GM19193 (cell line): Measurements from ENCODE around the gene TEAD3.

Experiments used
- POLR2A ChIP-seq: IDR thresholded peaks from 4 replicates; pipeline ENCODE4 v1.6.1; 2011; ENCODE audit not compliant: insufficient read depth, insufficient read length; ENCODE audit errors: extremely low read depth

The TEAD3 gene

DNA sequence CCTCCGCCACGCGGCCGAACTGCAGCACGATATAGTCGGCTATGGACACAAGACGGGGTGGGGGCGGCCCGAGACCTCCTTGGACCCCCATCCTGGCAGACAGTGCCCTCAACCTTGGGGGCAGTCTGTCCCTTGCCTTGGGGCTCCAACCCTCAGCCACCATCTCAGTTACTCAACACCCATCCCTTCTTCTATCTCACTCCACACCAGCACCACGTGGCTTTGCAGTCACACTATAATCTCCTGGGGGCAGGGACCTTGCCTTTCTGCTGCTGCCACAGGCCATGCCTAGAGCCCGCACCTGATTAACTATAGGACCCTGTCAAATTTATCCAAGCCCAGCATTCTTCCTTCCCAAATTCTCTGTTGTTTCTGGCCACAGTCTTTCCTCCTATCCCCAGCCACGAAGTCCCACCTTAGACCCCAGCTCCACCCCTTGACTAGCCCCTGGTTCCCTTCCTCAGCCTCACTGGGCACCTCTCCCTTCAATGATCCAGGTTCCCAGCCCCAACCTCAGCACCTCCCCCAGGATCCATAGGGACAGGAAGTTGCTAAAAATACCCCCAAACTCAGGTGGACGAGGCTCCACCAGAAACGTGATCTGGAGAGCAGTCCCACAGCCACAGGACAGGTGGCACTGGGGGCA is 1.7 kb upstream of the TEAD3 start:
- no peak for TF ChIP-seq POLR2A

- no peak for TF ChIP-seq POLR2A
Measured at GRCh38 chr6:35497571-35498421, 917 bp upstream of the TEAD3 start.

GRCh38 chr6:35496036-35496840 is 641 bp downstream of the TEAD3 start:
- no peak for TF ChIP-seq POLR2A

DNA sequence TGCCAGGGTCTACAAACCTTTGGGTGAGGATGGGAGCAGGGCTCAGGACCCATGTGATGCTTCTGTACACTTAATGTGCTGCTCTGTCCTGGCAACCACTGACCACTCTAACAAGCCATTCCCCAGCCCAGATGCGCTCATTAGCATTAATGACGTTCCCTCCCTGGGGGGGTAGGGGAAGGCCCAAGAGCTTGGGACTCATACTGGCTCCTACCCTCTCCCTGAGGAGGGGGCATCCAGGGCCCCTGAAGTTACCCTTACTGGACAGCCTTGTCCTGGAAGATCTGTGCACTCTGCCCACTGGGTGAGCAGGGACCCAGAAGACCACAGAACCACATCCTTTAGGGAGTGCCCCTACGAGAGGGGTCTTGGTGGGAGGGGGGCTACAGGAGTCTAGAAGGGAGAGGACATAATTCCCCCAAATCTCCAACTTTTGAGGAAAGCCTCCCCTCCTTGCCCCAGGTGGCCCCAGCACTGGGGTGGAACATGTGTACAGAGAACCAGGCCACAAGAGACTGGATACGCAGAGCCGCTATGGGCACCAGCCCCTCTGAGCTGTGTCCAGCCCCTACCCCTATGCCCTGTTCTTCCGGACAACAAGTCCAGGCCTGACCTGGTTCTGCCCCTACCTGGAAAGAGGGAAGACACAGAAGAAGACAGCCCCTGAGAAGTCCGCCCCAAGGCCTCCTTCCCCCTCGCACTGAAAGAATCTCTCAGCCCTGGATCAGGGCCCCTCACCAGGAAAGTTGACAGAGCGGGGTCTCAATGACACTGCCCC is 1.4 kb downstream of the TEAD3 start:
- no peak for TF ChIP-seq POLR2A

GRCh38 chr6:35494161-35494563 is 2.7 kb downstream of the TEAD3 start:
- no peak for TF ChIP-seq POLR2A

DNA sequence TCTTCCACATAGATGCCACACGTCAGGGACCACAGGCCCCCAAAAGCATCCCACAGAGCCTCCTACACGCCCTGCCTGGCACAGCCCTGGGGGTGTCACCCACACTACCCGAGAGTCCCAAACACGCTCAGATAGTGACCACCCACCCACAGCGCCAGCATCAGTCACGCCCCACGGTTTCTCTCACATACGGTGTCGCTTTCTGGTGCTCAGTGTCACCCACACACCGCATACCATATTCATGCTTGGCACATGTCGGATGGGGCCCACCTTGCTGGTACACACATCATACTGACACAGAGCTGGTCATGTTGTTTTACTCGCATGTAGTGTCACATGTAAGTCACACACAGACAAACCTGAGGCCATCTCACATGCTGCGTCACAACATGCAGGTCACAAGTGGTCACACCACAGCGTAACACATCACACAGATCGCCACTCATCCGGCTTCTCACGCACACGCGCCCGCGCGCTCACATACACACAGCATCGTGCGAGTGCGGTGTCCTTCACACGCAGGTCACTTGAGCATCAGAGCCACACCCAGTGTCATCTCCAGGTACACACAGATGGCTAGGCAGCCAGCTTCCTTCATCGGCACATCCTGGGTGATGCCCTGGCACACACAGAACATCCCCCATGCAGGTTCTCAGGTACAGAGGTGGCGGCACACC is 3.4 kb downstream of the TEAD3 start:
- no peak for TF ChIP-seq POLR2A

- no peak for TF ChIP-seq POLR2A
Measured at GRCh38 chr6:35492974-35493284, 4.0 kb downstream of the TEAD3 start.

DNA sequence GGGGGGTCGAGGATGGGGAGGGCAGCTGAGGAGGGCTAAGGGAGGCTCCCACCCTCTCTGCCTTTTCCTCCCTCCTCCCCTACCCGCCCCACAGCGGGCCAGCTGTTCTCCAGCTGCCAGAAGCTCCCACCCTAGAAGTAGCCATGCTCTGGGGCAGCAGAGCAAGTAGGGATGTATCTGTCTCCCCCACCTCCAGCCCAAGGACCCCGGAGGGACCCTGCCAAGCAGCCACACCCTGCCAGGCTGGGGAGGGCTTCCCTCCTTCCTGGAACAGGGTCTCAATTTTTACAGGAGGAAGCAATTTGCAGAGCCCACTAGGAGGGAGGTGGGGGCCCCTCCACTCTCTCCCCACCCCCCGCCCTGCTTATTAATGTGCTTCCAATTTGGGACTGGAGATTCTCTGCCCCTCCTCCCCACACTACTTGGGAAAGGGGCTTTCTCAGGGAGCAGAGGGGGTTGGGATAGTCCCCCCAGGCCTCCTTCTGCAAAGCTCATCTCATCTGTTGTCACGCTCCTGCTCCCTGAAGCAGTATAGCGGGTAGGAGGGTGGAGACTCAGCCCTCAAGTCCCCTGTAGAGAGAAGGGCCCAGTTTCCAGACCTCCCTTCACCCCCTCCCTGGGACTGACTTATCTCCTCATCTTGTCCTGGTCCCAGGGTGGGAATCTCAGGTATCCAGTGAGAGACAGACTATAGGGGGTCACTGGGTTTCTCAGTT is 4.5 kb downstream of the TEAD3 start:
- no peak for TF ChIP-seq POLR2A

DNA sequence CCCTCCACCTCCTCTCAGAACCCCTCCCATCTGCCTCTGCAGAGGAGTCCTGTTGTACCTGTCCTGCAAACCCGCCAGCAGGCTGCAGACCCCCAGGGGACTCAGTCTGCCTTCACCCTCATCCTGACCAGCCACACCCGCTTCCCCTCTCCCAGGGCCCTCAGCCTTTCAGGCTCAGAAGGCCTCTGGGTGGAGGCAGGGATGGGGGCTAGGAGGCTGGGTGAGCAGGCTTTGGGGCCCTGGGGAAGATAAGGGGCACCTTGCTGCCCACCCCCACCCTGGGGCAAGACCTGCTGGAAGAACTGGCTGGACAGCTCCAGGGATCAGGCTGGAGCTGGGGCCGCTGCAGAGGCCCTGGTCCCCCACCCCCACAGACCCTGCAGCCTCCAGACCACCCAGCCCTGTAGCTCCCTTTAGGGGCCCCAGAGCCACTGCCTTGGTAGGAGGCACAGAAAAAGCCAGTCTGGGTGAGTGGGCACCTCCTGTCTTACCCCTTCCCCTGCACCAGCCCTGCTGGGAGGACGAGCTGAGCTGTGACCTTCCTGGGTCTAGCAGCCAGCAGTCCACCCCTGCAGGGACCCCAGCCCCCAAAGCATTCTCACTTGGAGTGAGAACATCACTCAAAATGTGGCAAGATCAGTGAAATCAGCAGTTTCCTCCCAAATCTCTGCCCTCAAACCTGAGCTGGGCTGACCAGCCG is 5.2 kb downstream of the TEAD3 start:
- TF ChIP-seq POLR2A, result no peak

DNA sequence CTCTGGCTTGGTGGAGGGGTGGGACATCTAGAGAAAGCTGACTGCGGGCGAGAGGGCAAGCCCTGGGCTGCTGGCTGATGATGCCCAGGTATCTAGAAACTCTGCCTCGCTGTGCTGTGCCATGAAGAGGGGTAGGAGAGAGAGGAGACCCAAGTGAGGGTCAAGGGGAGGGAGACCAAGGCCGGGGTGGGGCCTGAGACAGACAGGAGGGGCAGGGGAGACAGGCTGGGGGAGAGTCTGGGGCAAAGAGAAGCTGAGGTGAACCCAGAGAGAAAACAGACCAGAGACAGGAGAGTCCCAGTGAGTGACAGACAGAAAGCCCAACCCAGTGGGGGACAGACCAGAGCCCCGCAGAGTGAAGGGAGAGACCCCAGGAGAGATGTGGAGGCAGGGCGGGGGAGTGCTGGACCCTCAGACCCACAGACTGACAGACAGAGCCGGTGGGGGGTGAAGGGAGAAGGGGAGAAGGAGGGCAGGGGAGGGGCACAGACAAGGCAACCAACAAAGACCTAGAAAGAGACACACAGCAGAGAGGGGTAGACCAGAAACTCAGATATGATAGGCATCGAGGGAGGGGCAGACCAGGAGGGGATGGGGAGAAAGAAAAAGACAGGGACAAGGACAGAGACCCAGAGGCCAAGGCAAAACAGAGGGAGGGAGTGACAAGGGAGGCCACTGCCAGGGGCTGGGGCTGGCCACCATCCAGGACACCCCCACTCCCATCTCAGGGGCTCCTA is 5.9 kb downstream of the TEAD3 start:
- no peak for TF ChIP-seq POLR2A

GRCh38 chr6:35489995-35490791 is 6.7 kb downstream of the TEAD3 start:
- no peak for TF ChIP-seq POLR2A

GRCh38 chr6:35489066-35489465 is 7.8 kb downstream of the TEAD3 start:
- TF ChIP-seq POLR2A, result no peak
